Activated CD4-positive, alpha-beta T cell treated with anti-CD3 and anti-CD28 coated beads, Interleukin-2, amount 50 U/mL, for 16 hours (primary cell): ENCODE measurements around the gene RPL22L1.
"Not testable (repeated sequence)": the region's sequence is repeated elsewhere in the genome, so short reads cannot be mapped to it uniquely, and the experiment has no call there.

ENCODE experiments used
- DNase-seq: peaks from one replicate; pipeline ENCODE4 v3.0.0-alpha.2; 2020

The RPL22L1 gene

DNA sequence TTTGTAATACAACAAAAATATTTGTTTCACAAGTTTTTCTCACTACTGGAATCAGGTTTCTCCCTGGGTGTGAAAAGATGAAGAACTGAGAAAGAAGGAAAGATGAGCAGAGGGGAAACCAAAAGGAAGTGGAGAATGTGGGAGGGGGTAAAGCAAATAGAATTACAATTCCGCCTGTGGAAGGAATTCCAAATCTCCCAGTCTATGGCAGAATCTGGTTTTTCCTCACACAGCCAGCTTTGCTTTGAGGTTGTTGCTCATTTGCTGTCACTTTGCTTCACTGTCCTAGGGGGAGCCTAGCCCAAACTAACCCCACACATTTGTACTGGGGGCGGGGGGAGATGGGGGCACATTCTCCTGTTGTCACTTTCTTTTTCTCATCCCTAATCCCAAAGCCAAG lies 43.9 kb downstream of the RPL22L1 start:
- no peak for DNase-seq

DNA sequence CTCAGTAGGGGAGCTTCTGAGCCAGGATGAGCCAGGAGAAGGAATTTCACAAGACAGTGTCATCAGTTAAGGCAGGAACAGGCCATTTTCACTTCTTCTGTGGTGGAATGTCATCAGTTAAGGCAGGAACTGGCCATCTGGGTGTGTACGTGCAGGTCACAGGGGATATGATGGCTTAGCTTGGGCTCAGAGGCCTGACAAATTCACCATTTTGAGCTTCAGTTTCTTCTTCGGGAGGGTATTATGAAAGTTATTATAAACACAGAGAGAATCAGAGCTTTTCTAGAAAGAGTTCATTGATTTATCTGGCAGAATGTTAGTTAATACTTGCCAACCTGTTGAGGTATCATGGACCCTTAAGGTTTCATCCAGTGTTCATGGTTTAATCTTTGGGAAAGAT lies 46.4 kb downstream of the RPL22L1 start:
- not testable (repeated sequence) for DNase-seq

DNA sequence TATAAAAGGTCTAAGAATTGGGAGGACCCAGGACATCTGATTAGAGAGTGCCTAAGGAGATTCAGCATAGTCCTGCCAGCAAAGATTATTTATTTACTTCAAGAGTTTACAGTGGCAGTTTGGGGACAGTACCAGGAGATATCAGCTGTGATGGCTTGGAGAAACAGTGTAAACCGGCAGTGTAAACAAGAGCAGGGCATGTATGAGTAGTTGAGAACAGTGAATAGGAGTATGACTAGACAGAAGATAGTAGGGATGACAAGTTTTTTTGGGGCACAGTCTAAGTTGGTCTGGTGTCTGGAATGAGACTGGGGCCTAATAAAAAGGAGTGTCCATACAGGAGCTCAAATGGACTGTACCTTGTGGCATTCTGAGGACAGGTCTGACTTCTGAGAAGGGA lies 51.7 kb downstream of the RPL22L1 start:
- not testable (repeated sequence) for DNase-seq

DNA sequence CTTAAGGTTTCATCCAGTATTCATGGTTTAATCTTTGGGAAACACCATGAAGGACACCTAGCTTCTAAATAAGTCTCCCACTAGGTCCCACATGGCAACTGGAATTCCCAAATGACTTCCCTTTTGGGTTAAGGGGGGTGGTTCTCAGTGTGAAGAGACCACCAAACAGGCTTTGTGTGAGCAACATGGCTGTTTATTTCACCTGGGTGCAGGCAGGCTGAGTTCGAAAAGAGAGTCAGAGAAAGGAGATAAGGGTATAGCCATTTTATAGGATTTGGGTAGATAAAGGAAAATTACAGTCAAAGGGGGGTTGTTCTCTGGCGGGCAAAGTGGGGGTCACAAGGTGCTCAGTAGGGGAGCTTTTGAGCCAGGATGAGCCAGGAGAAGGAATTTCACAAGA lies 52.5 kb downstream of the RPL22L1 start:
- DNase-seq = not testable (repeated sequence)

DNA sequence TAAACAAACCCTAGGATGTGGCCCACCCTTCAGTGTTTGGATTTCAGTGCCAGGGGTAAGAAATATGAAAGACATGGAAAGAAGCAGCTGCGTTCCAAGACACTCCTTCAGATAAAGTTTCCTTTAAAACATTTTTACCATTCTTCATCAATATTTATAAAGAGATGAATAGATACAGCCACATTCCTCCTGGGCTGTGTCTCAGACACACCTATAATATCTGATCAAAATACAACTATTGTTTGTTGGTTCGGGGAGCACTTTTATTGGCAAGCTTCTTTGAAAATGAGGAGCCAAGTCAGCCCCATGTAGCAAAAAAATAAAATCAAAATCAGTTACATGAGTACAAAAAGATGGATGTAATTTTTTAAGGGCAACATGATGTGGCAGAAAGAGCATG lies 53.2 kb downstream of the RPL22L1 start:
- DNase-seq = no peak

DNA sequence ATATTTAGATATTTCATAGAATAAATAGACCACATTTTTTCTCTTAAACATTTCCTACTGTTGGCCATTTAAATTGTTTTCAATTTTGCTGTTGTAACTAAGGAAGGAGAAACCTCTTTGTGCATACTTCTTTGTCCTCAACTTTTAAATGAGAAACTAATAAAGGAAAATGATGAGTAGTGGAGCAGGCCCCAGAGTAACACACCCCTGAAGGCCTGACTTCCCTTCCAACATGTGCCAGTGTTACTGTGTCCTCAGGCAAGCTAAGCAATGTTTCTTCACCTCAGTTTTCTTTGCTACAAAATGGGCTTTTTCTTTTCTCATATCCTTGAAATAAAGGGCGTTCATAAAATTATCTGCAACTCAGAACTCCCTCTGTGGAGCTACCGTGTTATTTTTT lies 53.7 kb downstream of the RPL22L1 start:
- no peak for DNase-seq

DNA sequence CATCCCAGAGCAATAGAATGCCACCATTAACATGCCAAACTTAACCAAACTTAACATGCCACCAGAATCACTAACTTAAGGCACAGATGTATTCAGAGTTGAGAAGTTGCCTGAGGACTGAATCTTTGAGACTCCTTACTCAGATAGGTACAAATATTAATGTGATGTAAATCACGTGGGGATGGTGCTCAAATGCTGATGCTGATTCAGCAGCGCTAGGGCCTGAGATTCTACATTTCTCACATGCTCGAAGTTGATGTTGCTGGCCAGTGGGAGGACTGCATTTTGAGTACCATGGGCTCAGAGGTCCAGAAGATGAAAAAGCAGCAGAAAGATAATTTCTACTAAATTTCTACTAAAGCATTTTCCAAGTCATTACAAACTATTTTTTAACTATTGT lies 54.1 kb downstream of the RPL22L1 start:
- no peak for DNase-seq

DNA sequence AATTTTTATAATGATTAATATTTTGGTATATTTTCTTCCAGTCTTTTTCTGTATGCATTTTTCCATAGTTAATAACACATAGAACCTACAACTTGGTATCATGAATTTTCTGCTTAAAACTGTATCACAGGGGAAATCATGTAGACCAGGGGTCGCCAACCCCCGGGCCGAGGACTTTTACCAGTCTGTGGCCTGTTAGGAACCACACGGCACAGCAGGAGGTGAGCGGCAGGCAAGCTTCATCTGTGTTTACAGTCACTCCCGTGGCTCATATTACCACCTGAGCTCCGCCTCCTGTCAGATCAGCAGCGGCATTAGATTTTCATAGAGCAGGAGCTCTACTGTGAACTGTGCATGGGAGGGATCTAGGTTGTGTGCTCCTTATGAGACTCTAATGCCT lies 54.7 kb downstream of the RPL22L1 start:
- DNase-seq = no peak
